Measurements from ENCODE around the gene ANAPC5. TPM values are rescaled to one million over a fixed set of nuclear protein-coding genes. Genes with fewer than 3 reads are reported as not detected.
"Not testable (repeated sequence)": the region's sequence is repeated elsewhere in the genome, so short reads cannot be mapped to it uniquely, and the experiment has no call there.

Gene ANAPC5
- polyA plus RNA-seq, 1 donor, result 138 TPM

GRCh38 chr12:121391619-121392324 is 39.6 kb upstream of the ANAPC5 start:
- Histone ChIP-seq H3K4me3 (ENCODE audit: low read length) (no peak overlapping the region), H3K4me1 (ENCODE audit: control insufficient read depth, insufficient read depth, low read length) (no peaks in the 10 kb centered on the region), H3K36me3 (ENCODE audit: control insufficient read depth, insufficient read depth, low read length) (no peaks in the 10 kb centered on the region), H3K9me3 (ENCODE audit: control insufficient read depth, low read depth, low read length) (no peaks in the 10 kb centered on the region), H3K27me3 (ENCODE audit: control insufficient read depth, insufficient read depth, low read length) (no peaks in the 10 kb centered on the region), H3K27ac (ENCODE audit: low read length) (no peak overlapping the region)
- DNase-seq, result peak; percentile 36 to 59
- no CpG with 5 or more reads among the region's 10 CpGs for WGBS (ENCODE audit: insufficient coverage, low lambda C conversion rate)

- H3K4me3 ChIP-seq (ENCODE audit: low read length), result no peak overlapping the region
- H3K27me3 ChIP-seq (ENCODE audit: control insufficient read depth, insufficient read depth, low read length), result no peaks in the 10 kb centered on the region
- no peaks in the 10 kb centered on the region for H3K36me3 ChIP-seq (ENCODE audit: control insufficient read depth, insufficient read depth, low read length)
- H3K9me3 ChIP-seq (ENCODE audit: control insufficient read depth, low read depth, low read length), result no peaks in the 10 kb centered on the region
- H3K4me1 ChIP-seq (ENCODE audit: control insufficient read depth, insufficient read depth, low read length), result no peaks in the 10 kb centered on the region
- WGBS (ENCODE audit: insufficient coverage, low lambda C conversion rate), result 100% methylated on average over 1 of the region's 2 CpGs
- DNase-seq, result no peak
- H3K27ac ChIP-seq (ENCODE audit: low read length), result no peak overlapping the region
Measured at GRCh38 chr12:121390856-121391255, 38.6 kb upstream of the ANAPC5 start.

GRCh38 chr12:121388421-121388981 is 36.3 kb upstream of the ANAPC5 start:
- no peak for DNase-seq
- H3K36me3 ChIP-seq (ENCODE audit: control insufficient read depth, insufficient read depth, low read length), result no peaks in the 10 kb centered on the region
- H3K9me3 ChIP-seq (ENCODE audit: control insufficient read depth, low read depth, low read length), result no peaks in the 10 kb centered on the region
- H3K27ac ChIP-seq (ENCODE audit: low read length), result no peak overlapping the region
- H3K4me1 ChIP-seq (ENCODE audit: control insufficient read depth, insufficient read depth, low read length), result peaks cover 2% of the 10 kb centered on the region
- H3K27me3 ChIP-seq (ENCODE audit: control insufficient read depth, insufficient read depth, low read length), result no peaks in the 10 kb centered on the region
- no peak overlapping the region for H3K4me3 ChIP-seq (ENCODE audit: low read length)
- 63% methylated on average over 2 of the region's 5 CpGs for WGBS (ENCODE audit: insufficient coverage, low lambda C conversion rate)

GRCh38 chr12:121384891-121385290 is 32.7 kb upstream of the ANAPC5 start:
- H3K27me3 ChIP-seq (ENCODE audit: control insufficient read depth, insufficient read depth, low read length); H3K4me3 ChIP-seq (ENCODE audit: low read length); H3K9me3 ChIP-seq (ENCODE audit: control insufficient read depth, low read depth, low read length); H3K4me1 ChIP-seq (ENCODE audit: control insufficient read depth, insufficient read depth, low read length); H3K36me3 ChIP-seq (ENCODE audit: control insufficient read depth, insufficient read depth, low read length); DNase-seq; H3K27ac ChIP-seq (ENCODE audit: low read length): not testable (repeated sequence)
- WGBS (ENCODE audit: insufficient coverage, low lambda C conversion rate), result no CpG with 5 or more reads among the region's 6 CpGs

GRCh38 chr12:121383601-121384021 is 31.4 kb upstream of the ANAPC5 start:
- no peaks in the 10 kb centered on the region for H3K27me3 ChIP-seq (ENCODE audit: control insufficient read depth, insufficient read depth, low read length)
- no peak overlapping the region for H3K27ac ChIP-seq (ENCODE audit: low read length)
- H3K4me3 ChIP-seq (ENCODE audit: low read length), result no peak overlapping the region
- H3K4me1 ChIP-seq (ENCODE audit: control insufficient read depth, insufficient read depth, low read length), result peaks cover 3% of the 10 kb centered on the region
- no CpG with 5 or more reads among the region's 9 CpGs for WGBS (ENCODE audit: insufficient coverage, low lambda C conversion rate)
- H3K9me3 ChIP-seq (ENCODE audit: control insufficient read depth, low read depth, low read length), result no peaks in the 10 kb centered on the region
- DNase-seq, result peak; percentile 15 to 67
- H3K36me3 ChIP-seq (ENCODE audit: control insufficient read depth, insufficient read depth, low read length), result no peaks in the 10 kb centered on the region

GRCh38 chr12:121379945-121380344 is 27.7 kb upstream of the ANAPC5 start:
- H3K36me3 ChIP-seq (ENCODE audit: control insufficient read depth, insufficient read depth, low read length), result no peaks in the 10 kb centered on the region
- WGBS (ENCODE audit: insufficient coverage, low lambda C conversion rate), result 40% methylated on average over 1 of the region's 10 CpGs

GRCh38 chr12:121378736-121379135 is 26.5 kb upstream of the ANAPC5 start:
- no peak for DNase-seq
- no peaks in the 10 kb centered on the region for H3K36me3 ChIP-seq (ENCODE audit: control insufficient read depth, insufficient read depth, low read length)
- peaks cover 8% of the 10 kb centered on the region for H3K4me1 ChIP-seq (ENCODE audit: control insufficient read depth, insufficient read depth, low read length)
- H3K4me3 ChIP-seq (ENCODE audit: low read length), result no peak overlapping the region
- WGBS (ENCODE audit: insufficient coverage, low lambda C conversion rate), result no CpG with 5 or more reads among the region's 5 CpGs
- no peaks in the 10 kb centered on the region for H3K27me3 ChIP-seq (ENCODE audit: control insufficient read depth, insufficient read depth, low read length)
- no peak overlapping the region for H3K27ac ChIP-seq (ENCODE audit: low read length)
- H3K9me3 ChIP-seq (ENCODE audit: control insufficient read depth, low read depth, low read length), result no peaks in the 10 kb centered on the region

More at GRCh38 chr12:121379945-121380344, 27.7 kb upstream of the ANAPC5 start:
- no peaks in the 10 kb centered on the region for H3K27me3 ChIP-seq (ENCODE audit: control insufficient read depth, insufficient read depth, low read length)
- no peak overlapping the region for H3K27ac ChIP-seq (ENCODE audit: low read length)
- no peaks in the 10 kb centered on the region for H3K9me3 ChIP-seq (ENCODE audit: control insufficient read depth, low read depth, low read length)
- no peak for DNase-seq
- no peak overlapping the region for H3K4me3 ChIP-seq (ENCODE audit: low read length)
- H3K4me1 ChIP-seq (ENCODE audit: control insufficient read depth, insufficient read depth, low read length), result peaks cover 8% of the 10 kb centered on the region

GRCh38 chr12:121376754-121377697 is 24.8 kb upstream of the ANAPC5 start:
- Histone ChIP-seq H3K4me3 (ENCODE audit: low read length) (no peak overlapping the region), H3K4me1 (ENCODE audit: control insufficient read depth, insufficient read depth, low read length) (peaks cover 6% of the 10 kb centered on the region), H3K27ac (ENCODE audit: low read length) (peak overlapping the region; percentile 28), H3K27me3 (ENCODE audit: control insufficient read depth, insufficient read depth, low read length) (no peaks in the 10 kb centered on the region), H3K9me3 (ENCODE audit: control insufficient read depth, low read depth, low read length) (no peaks in the 10 kb centered on the region), H3K36me3 (ENCODE audit: control insufficient read depth, insufficient read depth, low read length) (no peaks in the 10 kb centered on the region)
- peak in 1 of 2 donors; percentile 55 for DNase-seq
- WGBS (ENCODE audit: insufficient coverage, low lambda C conversion rate), result 83% methylated on average over 1 of the region's 8 CpGs

- H3K4me1 ChIP-seq (ENCODE audit: control insufficient read depth, insufficient read depth, low read length); H3K9me3 ChIP-seq (ENCODE audit: control insufficient read depth, low read depth, low read length); H3K27me3 ChIP-seq (ENCODE audit: control insufficient read depth, insufficient read depth, low read length); H3K36me3 ChIP-seq (ENCODE audit: control insufficient read depth, insufficient read depth, low read length); H3K4me3 ChIP-seq (ENCODE audit: low read length); DNase-seq; H3K27ac ChIP-seq (ENCODE audit: low read length): not testable (repeated sequence)
- WGBS (ENCODE audit: insufficient coverage, low lambda C conversion rate), result 100% methylated on average over 1 of the region's 14 CpGs
Measured at GRCh38 chr12:121374945-121375584, 22.9 kb upstream of the ANAPC5 start.

GRCh38 chr12:121374336-121374735 is 22.1 kb upstream of the ANAPC5 start:
- not testable (repeated sequence) for H3K36me3 ChIP-seq (ENCODE audit: control insufficient read depth, insufficient read depth, low read length); H3K9me3 ChIP-seq (ENCODE audit: control insufficient read depth, low read depth, low read length); DNase-seq; H3K4me3 ChIP-seq (ENCODE audit: low read length); H3K27ac ChIP-seq (ENCODE audit: low read length); H3K27me3 ChIP-seq (ENCODE audit: control insufficient read depth, insufficient read depth, low read length); H3K4me1 ChIP-seq (ENCODE audit: control insufficient read depth, insufficient read depth, low read length)
- WGBS (ENCODE audit: insufficient coverage, low lambda C conversion rate), result no CpG with 5 or more reads among the region's 23 CpGs

Data from large intestine (tissue), 3 donors.